H9 (cell line): ENCODE results near the gene SUPT5H. TPM values are rescaled to one million over a fixed set of nuclear protein-coding genes. Genes with fewer than 3 reads are reported as not detected.

Experiments used
- DNase-seq: peaks from one replicate; pipeline ENCODE4 v3.0.0-alpha.2; 2017
- H2AFZ ChIP-seq: one replicate; pipeline ENCODE4 v1.6.1; 2013; ENCODE audit warnings: mild to moderate bottlenecking, low read length, control low read depth, moderate library complexity
- H2AK5ac ChIP-seq: 2 replicates; pipeline ENCODE4 v1.6.1; 2013; ENCODE audit warnings: low read length, control low read depth, mixed read lengths; ENCODE audit not compliant: insufficient read length
- H2BK120ac ChIP-seq: one replicate; pipeline ENCODE4 v1.6.1; 2013; ENCODE audit warnings: low read depth, mild to moderate bottlenecking, low read length, control low read depth, inconsistent platforms; ENCODE audit not compliant: poor library complexity, severe bottlenecking
- H2BK12ac ChIP-seq: 2 replicates; pipeline ENCODE4 v1.6.1; 2013; ENCODE audit warnings: low read length, control low read depth, mixed read lengths, low read depth; ENCODE audit not compliant: insufficient read length
- H2BK15ac ChIP-seq: 2 replicates; pipeline ENCODE4 v1.6.1; 2013; ENCODE audit warnings: low read depth, low read length, control low read depth
- H2BK20ac ChIP-seq: one replicate; pipeline ENCODE4 v1.6.1; 2013; ENCODE audit warnings: low read depth, mild to moderate bottlenecking, low read length, control low read depth, inconsistent platforms; ENCODE audit not compliant: poor library complexity, severe bottlenecking
- H2BK5ac ChIP-seq: 2 replicates; pipeline ENCODE4 v1.6.1; 2013; ENCODE audit warnings: low read length, control low read depth, mixed read lengths; ENCODE audit not compliant: insufficient read length
- H3K14ac ChIP-seq: 2 replicates; pipeline ENCODE4 v1.6.1; 2013; ENCODE audit warnings: low read length, control low read depth; ENCODE audit not compliant: insufficient read depth
- H3K18ac ChIP-seq: 2 replicates; pipeline ENCODE4 v1.6.1; 2013; ENCODE audit warnings: low read depth, mild to moderate bottlenecking, mixed read lengths, low read length, control low read depth; ENCODE audit not compliant: insufficient read length
- H3K23ac ChIP-seq: 2 replicates; pipeline ENCODE4 v1.6.1; 2013; ENCODE audit warnings: low read length, control low read depth, mixed read lengths, low read depth; ENCODE audit not compliant: insufficient read length
- H3K23me2 ChIP-seq: 2 replicates; pipeline ENCODE4 v1.6.1; 2013; ENCODE audit warnings: low read depth, mild to moderate bottlenecking, mixed read lengths, low read length, control low read depth; ENCODE audit not compliant: insufficient read length, poor library complexity, severe bottlenecking
- H3K27ac ChIP-seq: 2 replicates; pipeline ENCODE4 v1.5.1; 2013; ENCODE audit warnings: low read length, control low read depth, mixed read lengths, low read depth; ENCODE audit not compliant: insufficient read length
- H3K27me3 ChIP-seq: 2 replicates; pipeline ENCODE4 v1.6.1; 2013; ENCODE audit warnings: low read length, control low read depth, inconsistent platforms; ENCODE audit not compliant: insufficient read depth
- H3K4ac ChIP-seq: 2 replicates; pipeline ENCODE4 v1.6.1; 2013; ENCODE audit warnings: low read depth, mild to moderate bottlenecking, control low read depth, inconsistent platforms, low read length, moderate library complexity
- H3K4me1 ChIP-seq: 2 replicates; pipeline ENCODE4 v1.6.1; 2013; ENCODE audit warnings: low read length, control low read depth, inconsistent platforms; ENCODE audit not compliant: insufficient read depth
- H3K4me2 ChIP-seq: 2 replicates; pipeline ENCODE4 v1.6.1; 2013; ENCODE audit warnings: low read length, control low read depth, mixed read lengths; ENCODE audit not compliant: insufficient read length, insufficient read depth
- H3K56ac ChIP-seq: 2 replicates; pipeline ENCODE4 v1.6.1; 2013; ENCODE audit warnings: low read depth, mild to moderate bottlenecking, mixed read lengths, low read length, control low read depth; ENCODE audit not compliant: insufficient read length
- H3K79me1 ChIP-seq: 2 replicates; pipeline ENCODE4 v1.6.1; 2013; ENCODE audit warnings: low read depth, mild to moderate bottlenecking, moderate library complexity, low read length, control low read depth, inconsistent platforms; ENCODE audit not compliant: insufficient read depth, poor library complexity, severe bottlenecking
- H3K79me2 ChIP-seq: 2 replicates; pipeline ENCODE4 v1.6.1; 2013; ENCODE audit warnings: low read length, control low read depth, inconsistent platforms; ENCODE audit not compliant: insufficient read depth
- H3K9ac ChIP-seq: 2 replicates; pipeline ENCODE4 v1.6.1; 2013; ENCODE audit warnings: low read length, control low read depth, mixed read lengths; ENCODE audit not compliant: insufficient read length; ENCODE audit errors: extremely low read depth
- H3K9me3 ChIP-seq: one replicate; pipeline ENCODE4 v1.6.1; 2013; ENCODE audit warnings: low read depth, low read length, inconsistent platforms; ENCODE audit not compliant: control insufficient read depth
- H3T11ph ChIP-seq: one replicate; pipeline ENCODE4 v1.6.1; 2013; ENCODE audit warnings: mild to moderate bottlenecking, low read length, control low read depth, inconsistent platforms
- H4K20me1 ChIP-seq: one replicate; pipeline ENCODE4 v1.6.1; 2013; ENCODE audit not compliant: control insufficient read depth, insufficient read length, insufficient read depth
- H4K5ac ChIP-seq: 2 replicates; pipeline ENCODE4 v1.6.1; 2013; ENCODE audit warnings: low read depth, mild to moderate bottlenecking, mixed read lengths, low read length, control low read depth; ENCODE audit not compliant: insufficient read length
- H4K8ac ChIP-seq: replicated peaks from 2 replicates; pipeline ENCODE4 v1.6.1; 2013; ENCODE audit warnings: low read length, control low read depth, mixed read lengths, low read depth; ENCODE audit not compliant: insufficient read length
- H4K91ac ChIP-seq: 2 replicates; pipeline ENCODE4 v1.6.1; 2013; ENCODE audit warnings: low read depth, mild to moderate bottlenecking, moderate library complexity, mixed read lengths, low read length, control low read depth; ENCODE audit not compliant: insufficient read length
- H3K27ac Mint-ChIP-seq, 3 experiments: 2 replicates in 2 of 3; 3 replicates in 1 of 3; pipeline ENCODE4 v1.8.0; 2020 to 2021; ENCODE audit warnings: mixed read lengths in 3 of 3, mild to moderate bottlenecking in 1 of 3, moderate library complexity in 1 of 3
- H3K27me3 Mint-ChIP-seq: 2 replicates; pipeline ENCODE4 v1.8.0; 2021; ENCODE audit warnings: low read depth, mild to moderate bottlenecking, moderate library complexity, mixed read lengths
- H3K36me3 Mint-ChIP-seq, 3 experiments: 2 replicates in 2 of 3; 3 replicates in 1 of 3; pipeline ENCODE4 v1.8.0; 2020 to 2021; ENCODE audit warnings: low read depth in 3 of 3, mixed read lengths in 3 of 3; ENCODE audit not compliant: insufficient read depth in 1 of 3
- H3K4me1 Mint-ChIP-seq, 2 experiments: 2 replicates each; pipeline ENCODE4 v1.8.0; 2020; ENCODE audit warnings: mixed read lengths in 2 of 2
- H3K4me3 Mint-ChIP-seq, 2 experiments: 2 replicates in 1 of 2; 3 replicates in 1 of 2; pipeline ENCODE4 v1.8.0; 2020 to 2021; ENCODE audit warnings: mild to moderate bottlenecking in 2 of 2, mixed read lengths in 2 of 2, moderate library complexity in 1 of 2
- H3K9me3 Mint-ChIP-seq, 2 experiments: 2 replicates in 1 of 2; 3 replicates in 1 of 2; pipeline ENCODE4 v1.8.0; 2020; ENCODE audit warnings: mild to moderate bottlenecking in 2 of 2, mixed read lengths in 2 of 2, moderate library complexity in 1 of 2
- WGBS: extraction: QIAGEN DNeasy Blood & Tissue Kit; methylation state at CpG from one replicate; pipeline ENCODE4 v1.1.7; 2013; ENCODE audit warnings: missing lambda C conversion rate, low lambda C conversion rate, mixed read lengths; ENCODE audit not compliant: insufficient read length; ENCODE audit errors: extremely low coverage; 5-methylcytosine and 5-hydroxymethylcytosine counted together
- total RNA-seq: library from RNA; stranded (reverse); gene quantifications from 2 replicates; pipeline ENCODE4 v1.2.1, GENCODE V29; 2021
- TF ChIP-seq, protein P1 (sequence below): fragments of 200-600 bp; sonication (generic); conservative IDR thresholded peaks from 3 replicates; pipeline ENCODE4 v1.8.0; 2021; ENCODE audit warnings: antibody characterized with exemption, mild to moderate bottlenecking

SUPT5H gene
- total RNA-seq, 1 experiment from 2014 or later: 145 TPM

DNA sequence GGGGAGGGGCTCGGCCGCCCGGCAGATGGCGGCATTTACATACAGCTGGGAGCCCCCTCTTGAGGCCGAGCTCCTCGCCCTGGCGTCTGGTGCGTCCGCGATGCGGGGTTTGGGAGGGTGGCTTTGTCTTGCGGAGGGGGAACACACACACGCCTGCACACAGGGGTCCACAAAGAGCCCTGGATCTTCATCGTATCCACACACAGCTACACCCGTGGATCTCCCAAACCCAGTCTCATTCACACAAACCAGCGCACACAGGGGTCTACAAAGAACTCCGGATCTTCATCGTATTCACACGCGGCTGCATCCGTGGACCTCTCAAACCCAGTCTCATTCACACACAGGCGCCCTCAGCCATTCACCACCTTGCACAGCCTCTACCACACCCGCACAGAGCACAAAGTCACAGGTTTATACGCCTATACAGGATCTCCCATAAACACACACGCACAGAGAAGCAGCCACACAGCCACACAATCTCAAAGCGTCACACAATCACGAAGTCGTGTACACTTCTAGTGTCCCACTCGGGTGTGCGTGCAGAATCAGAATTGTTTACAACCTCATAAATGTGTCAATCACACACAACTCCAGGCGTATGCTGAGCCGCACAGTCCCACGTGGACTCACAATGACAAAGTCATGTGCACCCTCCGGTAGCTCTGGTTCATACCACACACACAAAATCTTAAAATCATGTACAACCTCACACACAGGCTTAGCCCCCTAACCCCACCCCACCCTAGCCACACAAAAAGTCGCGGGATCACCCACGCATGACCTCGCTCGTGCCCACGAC lies 52.8 kb downstream of the SUPT5H start:
- no CpG with 5 or more reads among the region's 40 CpGs for WGBS
- Histone ChIP-seq H3K23ac (no peak overlapping the region), H3K23me2 (peaks cover 10% of the 10 kb centered on the region), H2BK15ac (no peak overlapping the region), H3K14ac (no peak overlapping the region), H3K79me2 (no peaks in the 10 kb centered on the region), H3K27me3 (peaks cover 8% of the 10 kb centered on the region; the same call in 1 of the 2 replicates), H2AK5ac (no peak overlapping the region), H3K4me1 (no peaks in the 10 kb centered on the region), H3K4ac (no peak overlapping the region), H3K4me2 (peak overlapping the region; percentile 91), H3K79me1 (no peaks in the 10 kb centered on the region), H3K27ac (no peak overlapping the region), H3K9me3 (no peaks in the 10 kb centered on the region), H3T11ph (no peak overlapping the region), H3K56ac (no peak overlapping the region), H4K91ac (no peak overlapping the region), H4K20me1 (no peaks in the 10 kb centered on the region), H3K9ac (no peak overlapping the region), H2BK12ac (no peak overlapping the region), H4K8ac (no peak overlapping the region), H2AFZ (no peak overlapping the region), H3K18ac (no peak overlapping the region), H2BK5ac (no peak overlapping the region), H2BK120ac (no peak overlapping the region), H4K5ac (no peak overlapping the region), H2BK20ac (no peak overlapping the region)
- TF ChIP-seq, protein P1, sequence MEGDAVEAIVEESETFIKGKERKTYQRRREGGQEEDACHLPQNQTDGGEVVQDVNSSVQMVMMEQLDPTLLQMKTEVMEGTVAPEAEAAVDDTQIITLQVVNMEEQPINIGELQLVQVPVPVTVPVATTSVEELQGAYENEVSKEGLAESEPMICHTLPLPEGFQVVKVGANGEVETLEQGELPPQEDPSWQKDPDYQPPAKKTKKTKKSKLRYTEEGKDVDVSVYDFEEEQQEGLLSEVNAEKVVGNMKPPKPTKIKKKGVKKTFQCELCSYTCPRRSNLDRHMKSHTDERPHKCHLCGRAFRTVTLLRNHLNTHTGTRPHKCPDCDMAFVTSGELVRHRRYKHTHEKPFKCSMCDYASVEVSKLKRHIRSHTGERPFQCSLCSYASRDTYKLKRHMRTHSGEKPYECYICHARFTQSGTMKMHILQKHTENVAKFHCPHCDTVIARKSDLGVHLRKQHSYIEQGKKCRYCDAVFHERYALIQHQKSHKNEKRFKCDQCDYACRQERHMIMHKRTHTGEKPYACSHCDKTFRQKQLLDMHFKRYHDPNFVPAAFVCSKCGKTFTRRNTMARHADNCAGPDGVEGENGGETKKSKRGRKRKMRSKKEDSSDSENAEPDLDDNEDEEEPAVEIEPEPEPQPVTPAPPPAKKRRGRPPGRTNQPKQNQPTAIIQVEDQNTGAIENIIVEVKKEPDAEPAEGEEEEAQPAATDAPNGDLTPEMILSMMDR: peak; percentile 47; the same call in 2 of the 3 replicates
- DNase-seq: peak; percentile 95
- Mint-ChIP-seq H3K9me3 (peaks cover 2 to 7% of the 10 kb centered on the region in 2 experiments), H3K27me3 (peaks cover 66% of the 10 kb centered on the region), H3K4me1 (peaks cover 9 to 20% of the 10 kb centered on the region in 2 experiments), H3K4me3 (peak overlapping the region; percentile 45 to 84), H3K27ac (peak overlapping the region in 1 of 3 experiments; percentile 8; a peak in 3 of 7 replicates), H3K36me3 (peaks cover 0 to 10% (median 0%) of the 10 kb centered on the region in 3 experiments; a peak in 3 of 7 replicates)
